GM18526 (cell line): ENCODE data around the gene TRAF3IP3.

Experiments
- POLR2A ChIP-seq: IDR thresholded peaks from 3 replicates; pipeline ENCODE4 v1.6.1; 2011; ENCODE audit not compliant: insufficient read length; ENCODE audit errors: extremely low read depth

TRAF3IP3 gene

DNA sequence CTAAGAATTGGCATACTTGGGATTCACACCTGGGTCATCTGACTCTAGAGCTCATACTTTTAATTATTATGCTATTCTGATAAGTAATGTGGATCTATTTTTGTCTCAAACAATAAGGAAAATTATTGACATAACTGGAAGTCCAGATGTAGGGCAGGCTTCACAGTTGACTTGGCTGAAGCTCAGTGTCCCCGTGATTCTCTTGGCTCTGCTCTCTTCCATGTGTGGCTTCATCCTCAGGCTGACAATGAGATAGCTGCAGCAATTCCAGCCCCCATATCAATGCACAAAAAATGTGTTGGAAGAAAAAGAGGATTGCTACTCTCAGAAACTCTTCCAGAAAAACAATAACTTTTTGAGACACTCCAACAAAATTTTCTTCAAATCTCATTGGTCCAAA lies 27.4 kb upstream of the TRAF3IP3 start:
- TF ChIP-seq POLR2A = no peak

DNA sequence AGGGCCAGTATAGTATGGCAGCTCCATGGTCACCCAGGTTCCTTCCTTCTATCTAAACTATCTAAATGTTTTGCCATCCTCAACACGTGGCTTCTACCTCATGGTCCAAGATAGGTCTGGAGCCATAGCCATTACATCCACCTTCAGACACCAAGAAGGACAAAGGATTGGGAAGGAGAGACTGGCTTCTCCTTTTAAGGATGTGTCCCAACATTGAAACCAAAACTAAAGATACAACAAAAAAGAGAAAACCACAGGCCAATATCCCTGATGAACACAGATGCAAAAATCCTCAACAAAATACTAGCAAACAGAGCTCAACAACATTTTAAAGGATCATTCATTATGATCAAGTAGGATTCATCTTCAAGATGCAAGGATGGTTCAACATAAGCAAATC lies 26.4 kb upstream of the TRAF3IP3 start:
- no peak for TF ChIP-seq POLR2A

GRCh38 chr1:209732725-209733124 lies 23.1 kb upstream of the TRAF3IP3 start:
- TF ChIP-seq POLR2A = no peak

GRCh38 chr1:209733409-209734192 lies 22.3 kb upstream of the TRAF3IP3 start:
- no peak for TF ChIP-seq POLR2A

GRCh38 chr1:209736490-209737117 lies 19.2 kb upstream of the TRAF3IP3 start:
- TF ChIP-seq POLR2A = no peak

DNA sequence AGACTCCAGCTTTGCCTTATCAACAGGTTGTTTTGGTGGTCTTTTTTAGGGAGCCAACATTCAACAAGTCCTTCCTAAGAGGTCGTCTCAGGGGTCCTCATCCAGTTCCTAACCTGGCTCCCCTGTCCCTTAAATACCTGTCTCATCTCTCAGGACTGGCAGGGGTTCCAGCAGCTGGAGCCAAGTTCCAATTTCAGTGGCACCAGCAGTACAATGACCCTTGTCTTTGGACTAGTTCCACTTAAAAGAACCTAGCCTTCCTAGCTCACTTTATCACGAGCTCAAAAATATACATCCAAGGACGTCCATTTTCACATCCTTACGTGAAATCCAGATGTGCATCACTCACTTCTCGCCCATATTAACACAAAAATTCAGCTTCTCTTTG lies 18.7 kb upstream of the TRAF3IP3 start:
- TF ChIP-seq POLR2A = no peak

GRCh38 chr1:209738270-209738669 lies 17.6 kb upstream of the TRAF3IP3 start:
- no peak for TF ChIP-seq POLR2A

DNA sequence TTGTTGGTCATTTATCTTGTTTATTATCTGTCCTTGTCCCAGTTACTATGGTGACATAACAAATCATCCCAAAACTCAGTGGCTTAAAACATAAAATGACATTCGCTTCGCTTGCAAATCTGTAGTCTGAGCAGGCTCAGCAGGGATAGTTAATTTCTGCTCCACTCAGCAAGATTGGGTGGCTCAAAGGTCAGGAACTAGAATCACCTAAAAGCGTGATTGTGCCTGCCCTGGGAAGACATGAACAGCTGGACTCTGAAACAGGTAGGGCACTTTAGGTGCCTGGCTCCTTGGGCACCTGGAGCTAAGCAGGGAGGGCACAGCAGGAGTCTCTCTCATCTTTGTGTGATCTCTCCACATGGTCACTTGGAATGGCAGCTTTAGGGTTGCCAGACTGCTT lies 14.7 kb upstream of the TRAF3IP3 start:
- TF ChIP-seq POLR2A = no peak

GRCh38 chr1:209741889-209742288 lies 14.0 kb upstream of the TRAF3IP3 start:
- TF ChIP-seq POLR2A = no peak

DNA sequence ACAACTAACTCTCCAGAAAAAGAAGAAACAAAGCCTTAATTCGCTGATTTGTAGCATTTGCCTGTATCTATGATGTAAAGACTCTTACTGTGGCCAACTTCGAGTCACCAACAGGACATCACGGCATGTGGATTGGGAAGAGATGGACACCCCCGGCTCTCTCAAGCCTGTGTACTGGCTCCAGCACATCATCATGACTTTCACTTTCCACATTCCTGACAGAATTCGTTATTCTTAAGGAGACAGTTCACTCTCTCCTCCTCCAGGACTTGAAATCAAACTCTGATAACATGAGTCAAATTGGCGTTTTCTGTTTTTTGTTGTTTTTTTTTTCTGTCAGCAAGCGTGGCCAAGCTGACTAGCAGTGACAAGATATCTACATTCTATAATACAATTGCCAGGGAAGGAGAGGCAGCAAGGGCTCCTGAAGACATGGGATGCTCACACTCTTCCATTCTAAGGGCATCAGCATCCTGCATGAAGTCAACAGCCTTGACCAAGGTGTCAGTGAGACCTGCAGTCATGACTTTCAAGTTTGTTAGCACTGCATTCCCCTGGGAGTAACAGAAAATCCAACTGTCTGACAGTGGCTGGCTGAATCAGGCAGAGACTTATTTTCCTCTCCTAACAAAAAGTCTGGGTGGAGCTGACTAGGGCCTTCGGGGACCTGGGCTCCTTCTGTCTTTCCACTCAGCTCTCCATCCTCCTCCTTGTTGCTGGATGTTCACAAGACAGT lies 13.3 kb upstream of the TRAF3IP3 start:
- TF ChIP-seq POLR2A = no peak

DNA sequence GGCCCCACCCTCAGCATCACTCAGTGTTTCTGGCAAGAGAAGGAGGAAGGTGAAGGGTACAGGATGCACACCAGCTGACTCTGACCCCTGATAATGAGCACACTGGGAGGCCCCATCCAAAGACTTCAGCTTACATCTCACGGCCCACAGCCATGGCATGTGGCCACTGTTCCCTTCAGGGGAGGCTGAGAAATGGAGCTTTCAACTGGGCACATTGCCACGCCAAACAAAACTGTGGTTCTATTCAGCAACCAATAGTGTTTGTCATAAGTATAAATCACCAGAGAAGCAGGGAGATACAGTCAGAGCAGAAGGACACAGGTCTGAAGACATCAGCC lies 12.7 kb upstream of the TRAF3IP3 start:
- no peak for TF ChIP-seq POLR2A

DNA sequence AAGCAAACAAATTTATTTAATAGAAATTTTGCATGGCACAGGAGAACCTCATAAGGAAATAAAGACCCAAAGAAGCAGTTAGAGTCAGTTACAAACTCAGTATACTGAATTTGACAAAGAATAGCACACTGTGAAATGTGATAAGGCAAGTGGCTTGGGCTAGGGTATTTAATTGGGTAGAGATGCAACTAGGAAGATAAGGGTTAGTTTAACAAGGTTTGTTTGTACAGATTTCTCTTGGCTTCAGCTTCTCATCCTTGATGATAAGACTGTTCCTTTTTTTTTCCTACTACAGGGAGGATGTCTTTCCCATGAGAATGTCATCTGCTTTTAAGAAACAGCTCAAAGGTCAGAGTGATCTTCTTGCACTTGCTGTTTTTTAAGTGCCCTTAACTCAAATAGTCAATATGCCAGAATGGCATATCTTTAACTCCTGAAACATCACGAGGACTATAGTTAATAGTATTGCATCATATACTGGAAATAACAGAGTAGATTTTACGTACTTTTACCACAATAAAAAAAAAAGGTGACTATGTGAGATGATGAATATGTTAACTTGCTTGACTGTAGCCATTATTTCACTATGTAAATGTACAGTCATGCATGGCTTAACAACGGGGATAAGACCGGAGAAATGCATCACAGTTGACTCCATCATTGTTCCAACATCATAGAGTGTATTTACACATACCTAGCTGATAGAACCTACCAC lies 9.2 kb upstream of the TRAF3IP3 start:
- no peak for TF ChIP-seq POLR2A

- no peak for TF ChIP-seq POLR2A
Measured at GRCh38 chr1:209747580-209748262, 8.1 kb upstream of the TRAF3IP3 start.

GRCh38 chr1:209748620-209749019 lies 7.2 kb upstream of the TRAF3IP3 start:
- no peak for TF ChIP-seq POLR2A

DNA sequence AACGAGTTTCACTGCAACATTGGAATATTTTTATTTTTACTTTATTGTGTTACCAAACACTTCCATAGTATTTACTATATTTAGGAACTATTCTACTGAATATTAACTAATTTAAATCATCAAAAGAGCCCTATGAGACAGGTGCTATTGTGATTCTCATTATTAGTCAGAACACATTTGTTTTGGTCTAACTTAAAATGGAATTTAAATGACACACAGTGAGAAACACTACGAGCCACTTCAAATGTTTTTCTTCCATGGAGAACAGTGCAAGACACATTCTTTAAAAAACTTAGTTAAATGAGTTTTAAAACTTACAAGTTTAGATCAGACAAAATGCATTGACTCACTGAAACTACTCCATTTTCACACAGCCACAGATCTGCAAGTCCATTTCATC lies 6.6 kb upstream of the TRAF3IP3 start:
- TF ChIP-seq POLR2A = no peak
